IPS DF 6.9 (cell line): ENCODE results near the gene WIPF2.

ENCODE experiments used
- DNase-seq: peaks from one replicate; pipeline ENCODE4 v3.0.0-alpha.2; 2013; ENCODE audit warnings: low read depth, low spot score
- H3K27ac ChIP-seq: one replicate; pipeline ENCODE4 v1.5.1; 2013; ENCODE audit warnings: low read length, control low read depth
- H3K27me3 ChIP-seq: 2 replicates; pipeline ENCODE4 v1.6.1; 2013; ENCODE audit warnings: mild to moderate bottlenecking, low read length; ENCODE audit not compliant: control insufficient read depth, insufficient read depth
- H3K36me3 ChIP-seq: 2 replicates; pipeline ENCODE4 v1.6.1; 2013; ENCODE audit warnings: low read length; ENCODE audit not compliant: control insufficient read depth, insufficient read depth
- H3K4me1 ChIP-seq: 2 replicates; pipeline ENCODE4 v1.6.1; 2013; ENCODE audit warnings: low read length; ENCODE audit not compliant: control insufficient read depth, insufficient read depth
- H3K4me3 ChIP-seq: 2 replicates; pipeline ENCODE4 v1.5.1; 2013; ENCODE audit warnings: mild to moderate bottlenecking, low read length
- H3K9me3 ChIP-seq: 2 replicates; pipeline ENCODE4 v1.6.1; 2013; ENCODE audit warnings: low read length, inconsistent platforms; ENCODE audit not compliant: control insufficient read depth, insufficient read depth
- WGBS: extraction: QIAGEN DNeasy Blood & Tissue Kit; methylation state at CpG from one replicate; pipeline ENCODE4 v1.1.7; 2013; ENCODE audit warnings: mixed read lengths, missing lambda C conversion rate; ENCODE audit not compliant: insufficient read length, insufficient coverage; 5-methylcytosine and 5-hydroxymethylcytosine counted together

WIPF2 gene

GRCh38 chr17:40306395-40306794, 87.3 kb downstream of the WIPF2 start:
- no peak overlapping the region for H3K4me3 ChIP-seq
- peaks cover 11% of the 10 kb centered on the region; the same call in 1 of the 2 replicates for H3K4me1 ChIP-seq
- no CpG with 5 or more reads among the region's 2 CpGs for WGBS
- H3K9me3 ChIP-seq, result no peaks in the 10 kb centered on the region
- H3K27me3 ChIP-seq, result no peaks in the 10 kb centered on the region
- peaks cover 4% of the 10 kb centered on the region; the same call in 1 of the 2 replicates for H3K36me3 ChIP-seq
- H3K27ac ChIP-seq, result no peak overlapping the region
- no peak for DNase-seq

GRCh38 chr17:40307001-40307730, 88.1 kb downstream of the WIPF2 start:
- Histone ChIP-seq H3K27me3 (no peaks in the 10 kb centered on the region), H3K4me3 (no peak overlapping the region), H3K9me3 (no peaks in the 10 kb centered on the region), H3K4me1 (peaks cover 11% of the 10 kb centered on the region; the same call in 1 of the 2 replicates), H3K36me3 (peaks cover 4% of the 10 kb centered on the region; the same call in 1 of the 2 replicates), H3K27ac (no peak overlapping the region)
- DNase-seq, result no peak
- no CpG with 5 or more reads among the region's 10 CpGs for WGBS

GRCh38 chr17:40307740-40308239, 88.7 kb downstream of the WIPF2 start:
- WGBS, result no CpG with 5 or more reads among the region's 3 CpGs

GRCh38 chr17:40309031-40309948, 90.2 kb downstream of the WIPF2 start, which contains the start of gene RARA:
Gene RARA, plus strand, starts transcription at chr17:40309180. Its CDS starts 22,039 bp downstream, at chr17:40331219.
- Histone ChIP-seq H3K4me3 (peak within 1 kb of the TSS; percentile 67), H3K27ac (no peak within 1 kb of the TSS), H3K9me3 (no peaks in the 10 kb centered on the region), H3K27me3 (no peaks in the 10 kb centered on the region), H3K36me3 (no peaks in the 10 kb centered on the region), H3K4me1 (peaks cover 13% of the 10 kb centered on the region)
- WGBS, result no CpG with 5 or more reads among the region's 20 CpGs
- DNase-seq, result no peak

More at GRCh38 chr17:40307740-40308239, 88.7 kb downstream of the WIPF2 start:
- peaks cover 11% of the 10 kb centered on the region; the same call in 1 of the 2 replicates for H3K4me1 ChIP-seq
- DNase-seq, result no peak
- no peak overlapping the region for H3K4me3 ChIP-seq
- no peak overlapping the region for H3K27ac ChIP-seq
- peaks cover 4% of the 10 kb centered on the region; the same call in 1 of the 2 replicates for H3K36me3 ChIP-seq
- H3K9me3 ChIP-seq, result no peaks in the 10 kb centered on the region
- H3K27me3 ChIP-seq, result no peaks in the 10 kb centered on the region

GRCh38 chr17:40309949-40310510, 90.9 kb downstream of the WIPF2 start:
- H3K4me1 ChIP-seq, result peaks cover 14% of the 10 kb centered on the region
- no CpG with 5 or more reads among the region's 2 CpGs for WGBS
- H3K27ac ChIP-seq, result no peak overlapping the region
- H3K27me3 ChIP-seq, result no peaks in the 10 kb centered on the region
- H3K36me3 ChIP-seq, result no peaks in the 10 kb centered on the region
- no peak overlapping the region for H3K4me3 ChIP-seq
- no peak for DNase-seq
- no peaks in the 10 kb centered on the region for H3K9me3 ChIP-seq

- Histone ChIP-seq H3K4me1 (peaks cover 14% of the 10 kb centered on the region), H3K9me3 (no peaks in the 10 kb centered on the region), H3K27me3 (no peaks in the 10 kb centered on the region), H3K27ac (no peak overlapping the region), H3K4me3 (no peak overlapping the region), H3K36me3 (no peaks in the 10 kb centered on the region)
- DNase-seq, result no peak
- no CpG with 5 or more reads among the region's 7 CpGs for WGBS
Observed at GRCh38 chr17:40310882-40311391, 91.8 kb downstream of the WIPF2 start.

GRCh38 chr17:40311575-40311974, 92.5 kb downstream of the WIPF2 start:
- no peaks in the 10 kb centered on the region for H3K27me3 ChIP-seq
- peaks cover 13% of the 10 kb centered on the region for H3K4me1 ChIP-seq
- H3K36me3 ChIP-seq, result no peaks in the 10 kb centered on the region
- H3K9me3 ChIP-seq, result no peaks in the 10 kb centered on the region
- no peak overlapping the region for H3K27ac ChIP-seq
- DNase-seq, result no peak
- no CpG with 5 or more reads among the region's 2 CpGs for WGBS
- H3K4me3 ChIP-seq, result no peak overlapping the region

GRCh38 chr17:40312131-40312731, 93.1 kb downstream of the WIPF2 start:
- Histone ChIP-seq H3K27me3 (no peaks in the 10 kb centered on the region; the same call in 1 of the 2 replicates), H3K9me3 (no peaks in the 10 kb centered on the region), H3K36me3 (no peaks in the 10 kb centered on the region), H3K4me1 (peaks cover 10% of the 10 kb centered on the region), H3K4me3 (no peak overlapping the region), H3K27ac (no peak overlapping the region)
- WGBS, result no CpG with 5 or more reads among the region's 7 CpGs
- DNase-seq, result no peak

- no peak for DNase-seq
- H3K27ac ChIP-seq, result no peak overlapping the region
- H3K27me3 ChIP-seq, result no peaks in the 10 kb centered on the region; the same call in 1 of the 2 replicates
- peaks cover 7% of the 10 kb centered on the region for H3K4me1 ChIP-seq
- no peak overlapping the region for H3K4me3 ChIP-seq
- no CpG with 5 or more reads among the region's 4 CpGs for WGBS
- H3K36me3 ChIP-seq, result no peaks in the 10 kb centered on the region
- no peaks in the 10 kb centered on the region for H3K9me3 ChIP-seq
Observed at GRCh38 chr17:40312893-40313667, 94.0 kb downstream of the WIPF2 start.
